Hepatocyte (in vitro differentiated cells): ENCODE results near the gene MAMSTR. TPM values are rescaled to one million over a fixed set of nuclear protein-coding genes. Genes with fewer than 3 reads are reported as not detected.

Experiments
- DNase-seq: peaks from one replicate; pipeline ENCODE4 v3.0.0-alpha.2; 2016; ENCODE audit warnings: low spot score
- H2AFZ ChIP-seq: fragments of 200-600 bp; sonication (generic); 2 replicates; pipeline ENCODE4 v1.6.0; 2016; ENCODE audit warnings: antibody characterized with exemption, mild to moderate bottlenecking
- H3K27ac ChIP-seq: fragments of 200-600 bp; sonication (generic); 2 replicates; pipeline ENCODE4 v1.5.1; 2016; ENCODE audit warnings: mild to moderate bottlenecking
- H3K27me3 ChIP-seq: fragments of 200-600 bp; sonication (generic); 2 replicates; pipeline ENCODE4 v1.6.1; 2016
- H3K36me3 ChIP-seq: fragments of 200-600 bp; sonication (generic); replicated peaks from 2 replicates; pipeline ENCODE4 v1.5.1; 2016; ENCODE audit warnings: low read depth; ENCODE audit not compliant: insufficient read depth
- H3K4me1 ChIP-seq: fragments of 200-600 bp; sonication (generic); 2 replicates; pipeline ENCODE4 v1.5.1; 2016; ENCODE audit warnings: mild to moderate bottlenecking, moderate library complexity; ENCODE audit not compliant: insufficient read depth
- H3K4me2 ChIP-seq: fragments of 200-600 bp; sonication (generic); 2 replicates; pipeline ENCODE4 v1.6.0; 2016
- H3K4me3 ChIP-seq: fragments of 200-600 bp; sonication (generic); 2 replicates; pipeline ENCODE4 v1.5.1; 2016; ENCODE audit warnings: mild to moderate bottlenecking
- H3K79me2 ChIP-seq: fragments of 200-600 bp; sonication (generic); 2 replicates; pipeline ENCODE4 v1.6.0; 2017; ENCODE audit warnings: mild to moderate bottlenecking
- H3K9me2 ChIP-seq: fragments of 200-600 bp; sonication (generic); replicated peaks from 2 replicates; pipeline ENCODE4 v1.6.0; 2017; ENCODE audit warnings: mild to moderate bottlenecking; ENCODE audit not compliant: insufficient read depth
- H3K9me3 ChIP-seq: fragments of 200-600 bp; sonication (generic); 2 replicates; pipeline ENCODE4 v1.5.1; 2016; ENCODE audit warnings: low read depth, mild to moderate bottlenecking
- H4K20me1 ChIP-seq: fragments of 200-600 bp; sonication (generic); 2 replicates; pipeline ENCODE4 v1.6.0; 2016; ENCODE audit warnings: mild to moderate bottlenecking; ENCODE audit not compliant: insufficient read depth, poor library complexity, severe bottlenecking
- CTCF ChIP-seq: fragments of 200-600 bp; sonication (generic); IDR thresholded peaks from 2 replicates; pipeline ENCODE4 v1.5.1; 2016; ENCODE audit warnings: antibody characterized with exemption, mild to moderate bottlenecking; ENCODE audit not compliant: poor library complexity
- EZH2 ChIP-seq: fragments of 200-600 bp; sonication (generic); IDR thresholded peaks from 2 replicates; pipeline ENCODE4 v1.6.1; 2016; ENCODE audit warnings: antibody characterized with exemption, mild to moderate bottlenecking, borderline replicate concordance
- EZH2phosphoT487 ChIP-seq: fragments of 200-600 bp; sonication (generic); IDR thresholded peaks from one replicate; pipeline ENCODE4 v1.6.1; 2018; ENCODE audit warnings: antibody characterized with exemption, mild to moderate bottlenecking, low read depth, moderate library complexity; ENCODE audit not compliant: unreplicated experiment, severe bottlenecking
- WGBS: methylation state at CpG from one replicate; pipeline ENCODE4 v1.1.6; 2016; ENCODE audit warnings: low lambda C conversion rate; ENCODE audit errors: missing lambda C conversion rate; 5-methylcytosine and 5-hydroxymethylcytosine counted together
- polyA plus RNA-seq: library from polyadenylated mRNA; unstranded; fragments of >200 nt; fragmentation: Nextera tagmentation; extraction: Ambion mirVana; gene quantifications from 2 replicates; pipeline ENCODE4 v1.2.1, GENCODE V29; 2016
- total RNA-seq: library from RNA; depleted of rRNA; stranded (reverse); fragments of >200 nt; gene quantifications from 2 replicates; pipeline ENCODE4 v1.2.3, GENCODE V29; 2014

The MAMSTR gene
- total and polyA plus RNA-seq, 2 experiments from 2014 or later, result 2.3 to 5.2 TPM

- Histone ChIP-seq H3K4me1 (peaks cover 9% of the 10 kb centered on the region), H3K27me3 (peaks cover 10% of the 10 kb centered on the region), H3K27ac (no peak overlapping the region), H3K79me2 (no peaks in the 10 kb centered on the region), H3K4me2 (no peak overlapping the region), H3K9me2 (no peaks in the 10 kb centered on the region), H3K36me3 (no peaks in the 10 kb centered on the region), H3K9me3 (no peaks in the 10 kb centered on the region), H3K4me3 (no peak overlapping the region), H2AFZ (no peak overlapping the region), H4K20me1 (no peaks in the 10 kb centered on the region)
- no peak for DNase-seq
- WGBS, result 94% methylated on average over 11 of the region's 11 CpGs
- no peak for TF ChIP-seq CTCF
- no peak for TF ChIP-seq EZH2phosphoT487
- no peak for TF ChIP-seq EZH2
Observed at GRCh38 chr19:48742096-48742495, 22.6 kb upstream of the MAMSTR start.

GRCh38 chr19:48741129-48741999 is 21.8 kb upstream of the MAMSTR start:
- H4K20me1 ChIP-seq, result no peaks in the 10 kb centered on the region
- no peaks in the 10 kb centered on the region for H3K9me3 ChIP-seq
- peak overlapping the region; percentile 37 for H3K4me2 ChIP-seq
- H3K79me2 ChIP-seq, result no peaks in the 10 kb centered on the region
- H3K36me3 ChIP-seq, result no peaks in the 10 kb centered on the region
- no peak overlapping the region for H3K4me3 ChIP-seq
- H3K4me1 ChIP-seq, result peaks cover 9% of the 10 kb centered on the region
- peaks cover 10% of the 10 kb centered on the region for H3K27me3 ChIP-seq
- DNase-seq, result no peak
- TF ChIP-seq EZH2 (no peak), EZH2phosphoT487 (no peak), CTCF (no peak)
- H3K27ac ChIP-seq, result no peak overlapping the region
- no peaks in the 10 kb centered on the region for H3K9me2 ChIP-seq
- WGBS, result 55% methylated on average over 35 of the region's 35 CpGs
- no peak overlapping the region for H2AFZ ChIP-seq

- Histone ChIP-seq H2AFZ (peak within 1 kb of the TSS; percentile 86), H3K4me1 (peaks cover 9% of the 10 kb centered on the region), H3K27ac (no peak within 1 kb of the TSS)
Observed at GRCh38 chr19:48740164-48740972, 20.8 kb upstream of the MAMSTR start, which contains the start of gene RASIP1. TSS of gene RASIP1 (minus strand) at chr19:48740610. CDS start at chr19:48740282, 328 bp downstream.

More at GRCh38 chr19:48740164-48740972, 20.8 kb upstream of the MAMSTR start, which contains the start of gene RASIP1:
- H3K9me3 ChIP-seq, result no peaks in the 10 kb centered on the region
- WGBS, result 75% methylated on average over 22 of the region's 27 CpGs
- peaks cover 10% of the 10 kb centered on the region for H3K27me3 ChIP-seq
- no peaks in the 10 kb centered on the region for H3K36me3 ChIP-seq
- TF ChIP-seq EZH2, result no peak
- no peak for TF ChIP-seq EZH2phosphoT487
- H4K20me1 ChIP-seq, result no peaks in the 10 kb centered on the region
- peak within 1 kb of the TSS; percentile 99 for H3K4me2 ChIP-seq
- H3K9me2 ChIP-seq, result no peaks in the 10 kb centered on the region
- no peak for DNase-seq
- no peaks in the 10 kb centered on the region for H3K79me2 ChIP-seq
- H3K4me3 ChIP-seq, result peak within 1 kb of the TSS; percentile 79
